GM12878 (cell line): ENCODE measurements around the gene RAB7B. TPM values are rescaled to one million over a fixed set of nuclear protein-coding genes. Genes with fewer than 3 reads are reported as not detected.

Source experiments
- ATAC-seq: fragments of 200-7000 bp; cut with Tn5 transposase; 3 replicates; pipeline ENCODE4 v1.9.1; 2020; ENCODE audit warnings: mild to moderate bottlenecking, moderate library complexity
- BruUV-seq: library from RNA; stranded (reverse); fragments of 400-500 nt; replicated peaks from 2 replicates; lab custom pipeline; 2021; lab: Mats Ljungman, UMichigan
- CTCF ChIA-PET: fragments of 300-600 bp; sonication (Branson Sonifier 250); formaldehyde crosslinking; extraction: SDS; loops from one replicate; lab custom pipeline; 2021; ENCODE audit warnings: inconsistent platforms; lab: Yijun Ruan, JAX
- POLR2A ChIA-PET: fragments of 350-600 bp; formaldehyde crosslinking; extraction: SDS; loops from one replicate; lab custom pipeline; 2021; ENCODE audit warnings: inconsistent platforms; lab: Charles Lee
- RAD21 ChIA-PET: fragments of 300-600 bp; sonication (Branson Sonifier 250); formaldehyde crosslinking; loops from one replicate; lab custom pipeline; 2023; ENCODE audit warnings: antibody characterized with exemption; ENCODE audit not compliant: unreplicated experiment; lab: Charles Lee
- SMC1A ChIA-PET: fragments of 300-600 bp; sonication (Branson Sonifier 250); formaldehyde crosslinking; loops from one replicate; lab custom pipeline; 2023; ENCODE audit not compliant: unreplicated experiment, uncharacterized antibody; lab: Charles Lee
- DNase-seq: peaks from one replicate; pipeline ENCODE4 v3.0.0-alpha.2; 2011; ENCODE audit warnings: low read depth, low spot score
- FAIRE-seq: peaks from 3 replicates; lab custom pipeline; 2011; peaks lifted over from hg19 to GRCh38; lab: Jason Lieb, UNC
- H2AFZ ChIP-seq: 2 replicates; pipeline ENCODE4 v1.6.0; 2011; ENCODE audit warnings: low read depth, low read length, control low read depth; ENCODE audit not compliant: control insufficient read depth
- H3K27ac ChIP-seq: 2 replicates; pipeline ENCODE4 v1.5.1; 2011; ENCODE audit warnings: control low read depth; ENCODE audit not compliant: control insufficient read depth, insufficient read depth
- H3K27me3 ChIP-seq, 2 experiments: replicated peaks in 1 of 2; 2 replicates each; pipeline versions ENCODE4 v1.6.0 to v1.6.1; 2011; ENCODE audit warnings: low read length in 1 of 2; ENCODE audit not compliant: control insufficient read depth in 2 of 2, insufficient read depth in 2 of 2
- H3K36me3 ChIP-seq, 2 experiments: 2 replicates each; pipeline ENCODE4 v1.5.1; 2011; ENCODE audit warnings: low read length in 1 of 2; ENCODE audit not compliant: control insufficient read depth in 2 of 2, insufficient read depth in 2 of 2
- H3K4me1 ChIP-seq: 2 replicates; pipeline ENCODE4 v1.6.1; 2011; ENCODE audit warnings: mild to moderate bottlenecking, low read length, moderate library complexity, mixed read lengths; ENCODE audit not compliant: control insufficient read depth, insufficient read depth
- H3K4me2 ChIP-seq: 2 replicates; pipeline ENCODE4 v1.6.0; 2011; ENCODE audit warnings: control low read depth; ENCODE audit not compliant: control insufficient read depth, insufficient read depth
- H3K4me3 ChIP-seq: fragments of 200-600 bp; sonication (generic); 2 replicates; pipeline ENCODE4 v1.5.1; 2016
- H3K79me2 ChIP-seq: 2 replicates; pipeline ENCODE4 v1.6.0; 2011; ENCODE audit warnings: low read length; ENCODE audit not compliant: control insufficient read depth, insufficient read depth
- H3K9ac ChIP-seq: 2 replicates; pipeline ENCODE4 v1.8.0; 2011; ENCODE audit warnings: low read length, control low read depth, mixed read lengths; ENCODE audit not compliant: control insufficient read depth, insufficient read depth
- H3K9me3 ChIP-seq: replicated peaks from 3 replicates; pipeline ENCODE4 v1.5.1; 2011; ENCODE audit warnings: mild to moderate bottlenecking, low read length; ENCODE audit not compliant: control insufficient read depth, insufficient read depth
- H4K20me1 ChIP-seq: 2 replicates; pipeline ENCODE4 v1.6.0; 2011; ENCODE audit not compliant: control insufficient read depth, insufficient read depth
- BHLHE40 ChIP-seq, 2 experiments: fragments of 450-650 bp in 1 of 2; IDR thresholded peaks; 2 replicates each; pipeline ENCODE4 v1.6.1; 2011 to 2017; ENCODE audit warnings: low read depth in 2 of 2, borderline replicate concordance in 1 of 2, improper control_type of control experiment in 1 of 2, low read length in 1 of 2, mild to moderate bottlenecking in 1 of 2
- CBFB ChIP-seq: IDR thresholded peaks from 2 replicates; pipeline ENCODE4 v1.6.1; 2016; ENCODE audit warnings: antibody characterized with exemption, low read depth
- CREM ChIP-seq: IDR thresholded peaks from 2 replicates; pipeline ENCODE4 v1.6.1; 2014; ENCODE audit warnings: antibody characterized with exemption, low read depth
- EED ChIP-seq: sonication (generic); IDR thresholded peaks from 2 replicates; pipeline ENCODE4 v1.6.1; 2016; ENCODE audit warnings: antibody characterized with exemption, low read depth
- GABPA ChIP-seq: IDR thresholded peaks from 2 replicates; pipeline ENCODE4 v1.6.1; 2014; ENCODE audit warnings: antibody characterized with exemption, low read depth, mild to moderate bottlenecking, inconsistent platforms
- IKZF1 ChIP-seq: fragments of 450-650 bp; conservative IDR thresholded peaks from 2 replicates; pipeline ENCODE4 v1.6.1; 2017; ENCODE audit warnings: antibody characterized with exemption, mild to moderate bottlenecking
- MEF2B ChIP-seq: fragments of 450-650 bp; IDR thresholded peaks from 2 replicates; pipeline ENCODE4 v1.6.1; 2018; ENCODE audit warnings: mild to moderate bottlenecking, moderate library complexity; ENCODE audit not compliant: partially characterized antibody, poor library complexity, severe bottlenecking
- MXI1 ChIP-seq: fragments of 150-350 bp; IDR thresholded peaks from 2 replicates; pipeline ENCODE4 v1.6.1; 2011; ENCODE audit warnings: low read depth, mild to moderate bottlenecking, inconsistent platforms, low read length, improper control_type of control experiment
- PAX5 ChIP-seq: IDR thresholded peaks from 2 replicates; pipeline ENCODE4 v1.6.1; 2011; ENCODE audit warnings: low read depth, low read length, borderline replicate concordance
- POU2F2 ChIP-seq: IDR thresholded peaks from 3 replicates; pipeline ENCODE4 v1.6.1; 2011; ENCODE audit warnings: low read depth, mild to moderate bottlenecking, low read length, borderline replicate concordance
- RAD21 ChIP-seq: IDR thresholded peaks from 2 replicates; pipeline ENCODE4 v1.6.1; 2011; ENCODE audit warnings: mild to moderate bottlenecking, low read depth, low read length, moderate library complexity; ENCODE audit not compliant: insufficient read depth
- RELA ChIP-seq: fragments of 450-650 bp; IDR thresholded peaks from 2 replicates; pipeline ENCODE4 v1.8.0; 2014; ENCODE audit warnings: borderline replicate concordance; ENCODE audit not compliant: partially characterized antibody
- RUNX3 ChIP-seq: IDR thresholded peaks from 2 replicates; pipeline ENCODE4 v1.6.1; 2012; ENCODE audit warnings: low read length, inconsistent platforms
- SMARCA5 ChIP-seq: fragments of 450-650 bp; IDR thresholded peaks from 2 replicates; pipeline ENCODE4 v1.6.1; 2017; ENCODE audit warnings: mild to moderate bottlenecking
- SP1 ChIP-seq: IDR thresholded peaks from one replicate; pipeline ENCODE4 v1.6.1; 2011; ENCODE audit warnings: low read depth, low read length
- TCF7 ChIP-seq: IDR thresholded peaks from 2 replicates; pipeline ENCODE4 v1.6.1; 2014; ENCODE audit warnings: antibody characterized with exemption, borderline replicate concordance
- YY1 ChIP-seq: IDR thresholded peaks from 2 replicates; pipeline ENCODE4 v1.6.1; 2011; ENCODE audit warnings: low read depth, mild to moderate bottlenecking, low read length
- WGBS: methylation state at CpG from one replicate; pipeline ENCODE4 v1.1.6; 2016; ENCODE audit warnings: low lambda C conversion rate; ENCODE audit not compliant: insufficient replicate concordance, insufficient coverage; ENCODE audit errors: missing lambda C conversion rate; 5-methylcytosine and 5-hydroxymethylcytosine counted together
- in situ Hi-C: fragments of 300-500 bp; cut with MboI; formaldehyde crosslinking; loops from 9 replicates; pipeline ENCODE4 v1.14.3; 2018; ENCODE audit warnings: mixed read lengths
- intact Hi-C: fragments of 100-400 bp; cut with micrococcal nuclease; formaldehyde crosslinking; loops from one replicate; pipeline ENCODE4 v1.14.2; 2022; ENCODE audit not compliant: unreplicated experiment
- polyA plus RNA-seq, 11 experiments: library from polyadenylated mRNA; depleted of rRNA in 4 of 11; unstranded in 6 of 11; stranded (reverse) in 5 of 11; fragments of >200 nt; fragmentation: Nextera tagmentation in 4 of 11; fragmentation: Illumina TruSeq in 1 of 11; extraction: Ambion mirVana in 4 of 11; extraction: Trizol in 1 of 11; gene quantifications; 1 replicate in 1 of 11; 2 replicates in 10 of 11; pipeline versions ENCODE4 v1.2.1 to v1.2.3, GENCODE V29; 2011 to 2016; ENCODE audit warnings: inconsistent platforms in 2 of 11, missing spikeins in 2 of 11, low read depth in 1 of 11
- total RNA-seq, 4 experiments: library from RNA; depleted of rRNA in 3 of 4; stranded (reverse); fragments of >200 nt in 3 of 4; fragmentation: Illumina TruSeq in 1 of 4; extraction: Trizol in 1 of 4; gene quantifications; 2 replicates each; pipeline versions ENCODE4 v1.2.1 to v1.2.3, GENCODE V29; 2013 to 2021

The RAB7B gene
- total and polyA plus RNA-seq, 10 of the 15 experiments (the other 5 are each of a cell fraction or from before 2014, with no cell fraction given), result 0.09 TPM; not detected in 9

DNA sequence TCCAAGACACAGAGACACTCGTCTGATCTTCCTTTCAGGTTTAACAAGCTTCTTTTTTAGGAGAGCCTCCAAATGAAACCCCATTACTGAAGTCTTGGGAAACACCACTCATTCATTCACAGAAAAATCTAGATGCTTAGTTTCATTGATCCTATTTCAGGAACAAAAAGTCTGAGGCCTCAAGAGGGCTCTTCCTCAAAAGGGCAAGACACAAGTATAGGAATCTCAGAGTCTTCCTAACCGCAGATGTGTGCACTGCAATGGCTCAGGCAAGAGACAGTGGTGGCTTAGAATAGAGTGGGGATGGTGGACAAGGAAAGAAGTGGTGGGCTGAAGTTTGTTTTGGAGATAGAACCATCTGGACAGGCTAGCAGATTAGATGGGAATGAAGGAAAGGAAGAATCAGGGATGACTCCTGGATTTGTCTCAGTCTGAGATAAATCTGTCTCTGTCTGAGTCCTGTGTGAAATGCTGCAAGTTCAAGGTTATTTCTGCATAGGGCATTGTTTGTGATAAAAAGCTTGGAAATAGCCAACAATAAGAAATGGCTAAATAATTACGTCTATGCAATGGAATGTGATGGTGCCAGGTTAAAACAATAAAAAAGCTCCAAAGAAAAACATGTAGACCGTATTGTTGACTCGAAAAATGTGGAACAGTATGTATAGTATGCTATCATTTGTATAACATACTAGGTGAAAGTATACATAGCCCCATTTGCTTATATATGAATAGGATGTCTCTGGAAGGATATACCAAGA is 29.4 kb upstream of the RAB7B start:
- no peak overlapping the region for H3K4me3 ChIP-seq
- POLR2A ChIA-PET, result interaction anchor here (1.2 to 1.4 kb wide), 2 partner anchors 12 to 16 kb away, joined by 3 read pairs; no protein-coding TSS in a partner anchor
- SMC1A ChIA-PET, result interaction anchor here (0.7 to 11.4 kb wide), 10 partner anchors 10 to 72 kb away, joined by 3 to 329 read pairs (median 12); no protein-coding TSS in a partner anchor
- WGBS, result 77% methylated on average over 5 of the region's 5 CpGs
- CTCF ChIA-PET, result interaction anchor here (0.7 to 9.4 kb wide), 13 partner anchors 16 to 375 kb away, joined by 3 to 384 read pairs (median 10); no protein-coding TSS in a partner anchor
- H3K4me2 ChIP-seq, result no peak overlapping the region
- no peak for TF ChIP-seq PAX5
- no peak for TF ChIP-seq SP1
- TF ChIP-seq EED, result no peak
- no peaks in the 10 kb centered on the region for H3K36me3 ChIP-seq
- no peaks in the 10 kb centered on the region for H4K20me1 ChIP-seq
- intact Hi-C loops (loop anchor here (5.0 kb wide), 1 partner anchor 35 kb away; no protein-coding TSS in a partner anchor), in situ Hi-C loops (no loop called here)
- FAIRE-seq (no peak), DNase-seq (no peak), ATAC-seq (no peak)
- no peak overlapping the region for H3K27ac ChIP-seq
- H3K9ac ChIP-seq, result no peak overlapping the region
- peaks cover 6% of the 10 kb centered on the region for H3K79me2 ChIP-seq
- BruUV-seq, result no TSS peak
- H3K4me1 ChIP-seq, result peaks cover 23% of the 10 kb centered on the region
- no peak overlapping the region for H2AFZ ChIP-seq
- H3K27me3 ChIP-seq, result no peaks in the 10 kb centered on the region
- RAD21 ChIA-PET, result interaction anchor here (1.5 to 5.9 kb wide), 3 partner anchors 48 to 73 kb away, joined by 4 to 169 read pairs (median 54); no protein-coding TSS in a partner anchor
- H3K9me3 ChIP-seq, result peaks cover 3% of the 10 kb centered on the region; the same call in 2 of the 3 replicates

DNA sequence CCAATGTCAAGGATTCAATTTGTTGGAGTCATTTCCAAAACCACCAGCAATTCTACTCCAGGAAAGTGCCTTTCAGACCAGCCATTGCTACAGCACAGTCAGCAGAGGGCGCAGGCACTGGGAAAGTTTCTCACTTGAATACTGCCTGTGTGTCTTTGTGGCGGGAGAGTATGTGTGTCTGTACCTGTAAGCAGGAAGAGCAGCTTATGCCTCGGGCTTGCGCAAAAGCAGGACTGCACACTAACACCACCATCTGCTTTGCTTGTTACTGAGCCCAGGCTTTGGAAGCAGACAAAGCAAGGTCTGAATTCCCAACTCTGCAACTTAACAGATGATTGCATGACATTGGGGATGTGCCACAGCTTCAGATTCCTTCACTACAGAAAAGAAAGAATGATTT is 27.5 kb upstream of the RAB7B start:
- ChIA-PET SMC1A (interaction anchor here (0.7 to 11.4 kb wide), 21 partner anchors 8 to 112 kb away, joined by 3 to 329 read pairs (median 5); no protein-coding TSS in a partner anchor), RAD21 (interaction anchor here (1.0 to 5.9 kb wide), 14 partner anchors 9 to 113 kb away, joined by 3 to 169 read pairs (median 6); no protein-coding TSS in a partner anchor), POLR2A (interaction anchor here (0.6 to 1.4 kb wide), 4 partner anchors 17 to 407 kb away, joined by 3 read pairs; no protein-coding TSS in a partner anchor), CTCF (interaction anchor here (0.7 to 9.4 kb wide), 39 partner anchors 8 to 633 kb away, joined by 3 to 384 read pairs (median 7); no protein-coding TSS in a partner anchor)
- H3K9ac ChIP-seq, result no peak overlapping the region
- peaks cover 4% of the 10 kb centered on the region for H3K79me2 ChIP-seq
- peak overlapping the region; percentile 36; the same call in 1 of the 2 replicates for H3K4me2 ChIP-seq
- H3K4me1 ChIP-seq, result peaks cover 15% of the 10 kb centered on the region
- FAIRE-seq (peak; percentile 92), ATAC-seq (peak; percentile 99), DNase-seq (peak; percentile 66)
- no peaks in the 10 kb centered on the region for H4K20me1 ChIP-seq
- BruUV-seq, result no TSS peak
- 2% methylated on average over 4 of the region's 4 CpGs for WGBS
- in situ Hi-C loops, result no loop called here
- intact Hi-C loops, result loop anchor here (1.0 to 5.0 kb wide), 4 partner anchors 23 to 76 kb away; partner anchors contain the start of gene RHEX
- no peak overlapping the region for H3K27ac ChIP-seq
- no peaks in the 10 kb centered on the region for H3K27me3 ChIP-seq
- peaks cover 3% of the 10 kb centered on the region; the same call in 2 of the 3 replicates for H3K9me3 ChIP-seq
- peak overlapping the region; percentile 57; the same call in 1 of the 2 replicates for H2AFZ ChIP-seq
- H3K36me3 ChIP-seq, result no peaks in the 10 kb centered on the region
- no peak overlapping the region for H3K4me3 ChIP-seq
- TF ChIP-seq POU2F2 (0 out of 3 replicates have a peak, but pooled peaks have one; percentile 19), RUNX3 (peak; percentile 60), CREM (0 out of 2 replicates have a peak, but pooled peaks have one; percentile 28), CBFB (no peak), BHLHE40 (IDR thresholded peaks at IDR 0.05; ENCODE audit: borderline replicate concordance in 1 of 2, low read depth in 2 of 2, low read length in 1 of 2) (peak in 1 of 2 experiments; percentile 21; a peak in 1 of 4 replicates), MEF2B (no peak), SMARCA5 (0 out of 2 replicates have a peak, but pooled peaks have one; percentile 37), RELA (no peak), RAD21 (peak; percentile 92), YY1 (peak; percentile 92), TCF7 (no peak), MXI1 (peak; percentile 47; the same call in 1 of the 2 replicates), IKZF1 (peak; percentile 49; the same call in 1 of the 2 replicates), GABPA (no peak)
